Measurements from ENCODE around the gene ABL2.
"Not testable (repeated sequence)": the region's sequence is repeated elsewhere in the genome, so short reads cannot be mapped to it uniquely, and the experiment has no call there.

The ABL2 gene

GRCh38 chr1:179229214-179230140 lies at the start of gene ABL2:
Gene ABL2, minus strand, starts transcription at chr1:179229677. Its CDS starts 280 bp downstream, at chr1:179229397.
- DNase-seq: peak; percentile 67

GRCh38 chr1:179278920-179279319 lies 49.4 kb upstream of the ABL2 start:
- no peak for DNase-seq

GRCh38 chr1:179274424-179274823 lies 44.9 kb upstream of the ABL2 start:
- DNase-seq: not testable (repeated sequence)

- no peak for DNase-seq
These were observed 39.6 kb upstream of the ABL2 start for GRCh38 chr1:179269071-179269470.

GRCh38 chr1:179264507-179264906 lies 35.0 kb upstream of the ABL2 start:
- DNase-seq: no peak

GRCh38 chr1:179263121-179263520 lies 33.6 kb upstream of the ABL2 start:
- no peak for DNase-seq

- DNase-seq: no peak
These were observed 32.7 kb upstream of the ABL2 start for GRCh38 chr1:179262183-179262582.

GRCh38 chr1:179253286-179253972 lies 24.0 kb upstream of the ABL2 start:
- DNase-seq: no peak

GRCh38 chr1:179252606-179253005 lies 23.1 kb upstream of the ABL2 start:
- no peak for DNase-seq

GRCh38 chr1:179251675-179252074 lies 22.2 kb upstream of the ABL2 start:
- no peak for DNase-seq

GRCh38 chr1:179247923-179248322 lies 18.4 kb upstream of the ABL2 start:
- no peak for DNase-seq

- DNase-seq: not testable (repeated sequence)
These were observed 15.9 kb upstream of the ABL2 start for GRCh38 chr1:179245426-179245825.

GRCh38 chr1:179241530-179242097 lies 12.1 kb upstream of the ABL2 start:
- DNase-seq: no peak

GRCh38 chr1:179237222-179237621 lies 7.7 kb upstream of the ABL2 start:
- DNase-seq: no peak

GRCh38 chr1:179234863-179235262 lies 5.4 kb upstream of the ABL2 start:
- no peak for DNase-seq

GRCh38 chr1:179231923-179232322 lies 2.4 kb upstream of the ABL2 start:
- DNase-seq: no peak

- DNase-seq: no peak
These were observed 1.2 kb upstream of the ABL2 start for GRCh38 chr1:179230721-179231120.

GRCh38 chr1:179230251-179230650 lies 774 bp upstream of the ABL2 start:
- no peak for DNase-seq

- no peak for DNase-seq
These were observed 679 bp downstream of the ABL2 start for GRCh38 chr1:179228783-179229213.

GRCh38 chr1:179226738-179227137 lies 2.7 kb downstream of the ABL2 start:
- DNase-seq: no peak

- not testable (repeated sequence) for DNase-seq
These were observed 5.0 kb downstream of the ABL2 start for GRCh38 chr1:179224466-179224865.

- not testable (repeated sequence) for DNase-seq
These were observed 8.4 kb downstream of the ABL2 start for GRCh38 chr1:179221121-179221520.

- no peak for DNase-seq
These were observed 11.5 kb downstream of the ABL2 start for GRCh38 chr1:179217943-179218507.

Measured in NCI-H774 (cell line).